ENCODE data around the gene POLR2H.

POLR2H gene

GRCh38 chr3:184372296-184372821 is 10.8 kb downstream of the POLR2H start:
- in situ Hi-C loops (cut with HindIII; ENCODE audit: low pct_unique_long_range_greater_than_20kb, low sequenced_read_pairs) = no loop called here

GRCh38 chr3:184372911-184373310 is 11.4 kb downstream of the POLR2H start:
- no peak for TF ChIP-seq JUND (IDR thresholded peaks at IDR 0.05; ENCODE audit: low read depth)
- in situ Hi-C loops (cut with HindIII; ENCODE audit: low pct_unique_long_range_greater_than_20kb, low sequenced_read_pairs) = no loop called here
- no peak for DNase-seq (ENCODE audit: low read depth in 1 of 2, low spot score in 1 of 2)

More at GRCh38 chr3:184372296-184372821, 10.8 kb downstream of the POLR2H start:
- TF ChIP-seq JUND (IDR thresholded peaks at IDR 0.05; ENCODE audit: low read depth) = no peak
- DNase-seq (ENCODE audit: low read depth in 1 of 2, low spot score in 1 of 2) = no peak

- DNase-seq (ENCODE audit: low read depth in 1 of 2, low spot score in 1 of 2) = no peak
- in situ Hi-C loops (cut with HindIII; ENCODE audit: low pct_unique_long_range_greater_than_20kb, low sequenced_read_pairs) = no loop called here
- TF ChIP-seq JUND (IDR thresholded peaks at IDR 0.05; ENCODE audit: low read depth) = no peak
Observed at GRCh38 chr3:184373422-184373821, 11.9 kb downstream of the POLR2H start.

GRCh38 chr3:184375747-184376461 is 14.4 kb downstream of the POLR2H start:
- no peak for TF ChIP-seq JUND (IDR thresholded peaks at IDR 0.05; ENCODE audit: low read depth)
- no peak for DNase-seq (ENCODE audit: low read depth in 1 of 2, low spot score in 1 of 2)
- in situ Hi-C loops (cut with HindIII; ENCODE audit: low pct_unique_long_range_greater_than_20kb, low sequenced_read_pairs) = no loop called here

GRCh38 chr3:184377374-184377773 is 15.9 kb downstream of the POLR2H start:
- TF ChIP-seq JUND (IDR thresholded peaks at IDR 0.05; ENCODE audit: low read depth) = no peak
- DNase-seq (ENCODE audit: low read depth in 1 of 2, low spot score in 1 of 2) = no peak
- in situ Hi-C loops (cut with HindIII; ENCODE audit: low pct_unique_long_range_greater_than_20kb, low sequenced_read_pairs) = no loop called here

- peak in 1 of 2 experiments; percentile 39 for DNase-seq (ENCODE audit: low read depth in 1 of 2, low spot score in 1 of 2)
- in situ Hi-C loops (cut with HindIII; ENCODE audit: low pct_unique_long_range_greater_than_20kb, low sequenced_read_pairs) = no loop called here
- no peak for TF ChIP-seq JUND (IDR thresholded peaks at IDR 0.05; ENCODE audit: low read depth)
Observed at GRCh38 chr3:184377882-184378445, 16.5 kb downstream of the POLR2H start, which contains the start of gene THPO. Gene THPO, minus strand, starts transcription at chr3:184378207. Its CDS starts 1,948 bp downstream, at chr3:184376259.

- in situ Hi-C loops (cut with HindIII; ENCODE audit: low pct_unique_long_range_greater_than_20kb, low sequenced_read_pairs) = no loop called here
Observed at GRCh38 chr3:184378651-184379357, 17.3 kb downstream of the POLR2H start.

GRCh38 chr3:184379358-184380184 is 18.1 kb downstream of the POLR2H start, which contains the start of gene CHRD:
Gene CHRD, plus strand, starts transcription at chr3:184380054. Its CDS starts 265 bp downstream, at chr3:184380319.
- DNase-seq (ENCODE audit: low read depth in 1 of 2, low spot score in 1 of 2) = no peak
- in situ Hi-C loops (cut with HindIII; ENCODE audit: low pct_unique_long_range_greater_than_20kb, low sequenced_read_pairs) = no loop called here
- TF ChIP-seq JUND (IDR thresholded peaks at IDR 0.05; ENCODE audit: low read depth) = no peak

More at GRCh38 chr3:184378651-184379357, 17.3 kb downstream of the POLR2H start:
- no peak for TF ChIP-seq JUND (IDR thresholded peaks at IDR 0.05; ENCODE audit: low read depth)
- peak in 1 of 2 experiments; percentile 57 for DNase-seq (ENCODE audit: low read depth in 1 of 2, low spot score in 1 of 2)

GRCh38 chr3:184380185-184380626 is 18.7 kb downstream of the POLR2H start:
- in situ Hi-C loops (cut with HindIII; ENCODE audit: low pct_unique_long_range_greater_than_20kb, low sequenced_read_pairs) = no loop called here
- no peak for TF ChIP-seq JUND (IDR thresholded peaks at IDR 0.05; ENCODE audit: low read depth)
- peak; percentile 74 to 98 for DNase-seq (ENCODE audit: low read depth in 1 of 2, low spot score in 1 of 2)

- no peak for DNase-seq (ENCODE audit: low read depth in 1 of 2, low spot score in 1 of 2)
- in situ Hi-C loops (cut with HindIII; ENCODE audit: low pct_unique_long_range_greater_than_20kb, low sequenced_read_pairs) = no loop called here
Observed at GRCh38 chr3:184380627-184381260, 19.2 kb downstream of the POLR2H start.

More at GRCh38 chr3:184380627-184381260, 19.2 kb downstream of the POLR2H start:
- no peak for TF ChIP-seq JUND (IDR thresholded peaks at IDR 0.05; ENCODE audit: low read depth)
